Umbilical cord (tissue), 2 donors: ENCODE data around the gene NCOA4. TPM values are rescaled to one million over a fixed set of nuclear protein-coding genes. Genes with fewer than 3 reads are reported as not detected.
A peak's percentile ranks its signal among the peaks of the same experiment; 100 is the strongest.
"Not testable (repeated sequence)": the region's sequence is repeated elsewhere in the genome, so short reads cannot be mapped to it uniquely, and the experiment has no call there.

Experiments used
- DNase-seq: peaks from one replicate; pipeline ENCODE4 v3.0.0-alpha.2; 2015; ENCODE audit warnings: low spot score
- total RNA-seq: library from RNA; depleted of rRNA; stranded (reverse); fragments of >200 nt; gene quantifications from one replicate; pipeline ENCODE4 v1.2.3, GENCODE V29; 2014; ENCODE audit warnings: low replicate concordance; ENCODE audit not compliant: insufficient read depth

Gene NCOA4
- total RNA-seq, result 256 TPM

- DNase-seq, result peak; percentile 99
These were observed at the start of gene NCOA4 for GRCh38 chr10:46030091-46030937. Gene NCOA4 (minus strand): TSS chr10:46030623. CDS start chr10:46016680, 13,943 bp downstream.

- no peak for DNase-seq
These were observed 49.6 kb upstream of the NCOA4 start for GRCh38 chr10:46079831-46080585.

GRCh38 chr10:46077731-46078413 lies 47.4 kb upstream of the NCOA4 start:
- no peak for DNase-seq

GRCh38 chr10:46077141-46077554 lies 46.7 kb upstream of the NCOA4 start:
- no peak for DNase-seq

- DNase-seq, result no peak
These were observed 45.4 kb upstream of the NCOA4 start for GRCh38 chr10:46075869-46076268.

- DNase-seq, result no peak
These were observed 43.9 kb upstream of the NCOA4 start for GRCh38 chr10:46074196-46074946.

GRCh38 chr10:46073564-46073963 lies 43.1 kb upstream of the NCOA4 start:
- no peak for DNase-seq

- no peak for DNase-seq
These were observed 40.3 kb upstream of the NCOA4 start for GRCh38 chr10:46070749-46071148.

- DNase-seq, result no peak
These were observed 39.5 kb upstream of the NCOA4 start for GRCh38 chr10:46069771-46070463.

GRCh38 chr10:46068905-46069304 lies 38.5 kb upstream of the NCOA4 start:
- no peak for DNase-seq

- no peak for DNase-seq
These were observed 37.7 kb upstream of the NCOA4 start for GRCh38 chr10:46068117-46068516.

GRCh38 chr10:46064269-46064817 lies 33.9 kb upstream of the NCOA4 start:
- no peak for DNase-seq

- DNase-seq, result no peak
These were observed 32.5 kb upstream of the NCOA4 start for GRCh38 chr10:46062723-46063428.

GRCh38 chr10:46060706-46061105 lies 30.3 kb upstream of the NCOA4 start:
- DNase-seq, result no peak

GRCh38 chr10:46057927-46058326 lies 27.5 kb upstream of the NCOA4 start:
- not testable (repeated sequence) for DNase-seq

GRCh38 chr10:46057038-46057437 lies 26.6 kb upstream of the NCOA4 start:
- DNase-seq, result no peak

GRCh38 chr10:46055771-46056170 lies 25.3 kb upstream of the NCOA4 start:
- no peak for DNase-seq

- no peak for DNase-seq
These were observed 23.4 kb upstream of the NCOA4 start for GRCh38 chr10:46053534-46054434.
